GM12872 (cell line): ENCODE measurements around the gene SPATA33.

Experiments
- TF ChIP-seq, protein P1 (sequence below): IDR thresholded peaks from 3 replicates; pipeline ENCODE4 v1.5.1; 2011; ENCODE audit warnings: low read depth, mild to moderate bottlenecking, low read length, moderate library complexity; ENCODE audit not compliant: insufficient read depth

Gene SPATA33

DNA sequence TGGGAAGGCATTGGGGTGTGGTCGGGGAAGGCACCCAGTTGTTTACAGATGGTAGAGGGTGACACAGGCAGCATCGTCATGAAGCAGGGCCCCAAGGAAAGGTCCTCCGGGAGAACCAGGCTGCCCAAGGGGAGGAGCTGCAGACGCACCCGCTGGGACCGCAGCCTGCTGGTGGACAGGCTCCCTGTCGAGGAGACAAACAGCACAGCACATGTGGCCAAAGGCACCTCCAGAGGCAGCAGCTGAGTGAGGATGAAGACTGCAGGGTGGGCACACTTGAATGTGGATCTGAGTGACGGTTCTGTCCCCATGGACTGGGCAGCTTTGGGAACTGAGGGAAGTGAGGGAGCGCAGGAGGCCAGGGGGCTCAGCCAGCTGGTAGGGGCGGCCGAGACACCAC is 12.5 kb upstream of the SPATA33 start:
- TF ChIP-seq, protein P1, sequence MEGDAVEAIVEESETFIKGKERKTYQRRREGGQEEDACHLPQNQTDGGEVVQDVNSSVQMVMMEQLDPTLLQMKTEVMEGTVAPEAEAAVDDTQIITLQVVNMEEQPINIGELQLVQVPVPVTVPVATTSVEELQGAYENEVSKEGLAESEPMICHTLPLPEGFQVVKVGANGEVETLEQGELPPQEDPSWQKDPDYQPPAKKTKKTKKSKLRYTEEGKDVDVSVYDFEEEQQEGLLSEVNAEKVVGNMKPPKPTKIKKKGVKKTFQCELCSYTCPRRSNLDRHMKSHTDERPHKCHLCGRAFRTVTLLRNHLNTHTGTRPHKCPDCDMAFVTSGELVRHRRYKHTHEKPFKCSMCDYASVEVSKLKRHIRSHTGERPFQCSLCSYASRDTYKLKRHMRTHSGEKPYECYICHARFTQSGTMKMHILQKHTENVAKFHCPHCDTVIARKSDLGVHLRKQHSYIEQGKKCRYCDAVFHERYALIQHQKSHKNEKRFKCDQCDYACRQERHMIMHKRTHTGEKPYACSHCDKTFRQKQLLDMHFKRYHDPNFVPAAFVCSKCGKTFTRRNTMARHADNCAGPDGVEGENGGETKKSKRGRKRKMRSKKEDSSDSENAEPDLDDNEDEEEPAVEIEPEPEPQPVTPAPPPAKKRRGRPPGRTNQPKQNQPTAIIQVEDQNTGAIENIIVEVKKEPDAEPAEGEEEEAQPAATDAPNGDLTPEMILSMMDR = no peak

DNA sequence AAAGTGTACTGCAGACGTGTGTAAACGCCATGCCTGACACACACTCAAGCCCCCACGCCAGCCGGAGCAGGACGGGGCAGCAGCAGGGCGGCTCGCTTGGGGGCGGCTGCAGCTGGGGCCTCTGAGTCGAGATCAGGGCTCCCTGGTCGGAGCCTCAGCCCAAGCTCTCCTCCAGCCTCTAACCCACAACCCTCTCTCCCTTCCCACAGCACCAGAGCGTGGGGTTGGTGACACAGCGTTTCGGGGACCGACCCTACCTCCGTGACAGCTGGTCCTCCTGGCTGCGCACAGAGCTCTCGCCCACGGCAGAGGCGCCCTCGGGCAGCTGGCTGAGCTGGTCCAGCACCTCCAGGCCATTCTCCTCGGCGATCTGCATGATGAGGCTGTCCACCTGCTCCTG is 11.4 kb upstream of the SPATA33 start:
- TF ChIP-seq, protein P1 = no peak

DNA sequence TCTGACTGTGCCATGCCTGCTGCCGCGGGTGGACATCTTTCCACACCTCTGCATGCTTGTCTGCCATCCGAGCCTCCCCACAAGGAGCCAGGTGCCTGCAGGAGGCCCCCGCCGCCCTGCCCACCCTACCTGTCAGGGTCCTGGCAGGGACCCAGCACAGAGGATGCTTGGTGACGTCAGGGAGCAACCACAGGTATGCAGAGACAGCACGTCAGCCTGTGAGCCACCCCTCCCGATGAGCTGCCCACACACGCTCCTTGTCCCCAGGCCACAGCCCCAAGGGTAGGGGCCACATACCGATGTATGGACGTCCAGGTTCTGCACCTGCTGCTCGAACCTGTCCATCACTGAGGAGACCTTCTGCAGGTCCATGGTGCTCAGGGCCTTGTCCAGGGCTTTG is 10.7 kb upstream of the SPATA33 start:
- TF ChIP-seq, protein P1 = no peak

DNA sequence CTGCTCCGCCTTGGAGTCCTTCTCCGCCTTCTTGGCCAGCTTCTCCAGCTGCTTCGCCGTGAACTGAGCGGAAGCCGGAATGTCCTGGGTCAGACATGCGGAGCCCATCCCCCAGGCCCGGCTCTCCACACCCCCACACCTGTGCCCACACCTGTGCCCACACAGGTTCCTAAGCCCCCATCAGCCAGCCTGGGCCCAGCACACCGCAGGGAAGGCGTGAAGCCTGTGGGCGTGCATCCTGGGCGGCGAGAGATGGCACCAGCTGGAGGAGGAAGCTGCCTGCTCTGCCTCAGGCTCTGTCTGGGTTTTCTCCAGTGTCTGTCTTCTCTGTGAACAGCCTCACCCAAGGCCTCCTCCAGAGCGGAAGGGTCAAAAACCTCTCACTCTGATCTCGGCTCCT is 6.1 kb upstream of the SPATA33 start:
- TF ChIP-seq, protein P1 = no peak

DNA sequence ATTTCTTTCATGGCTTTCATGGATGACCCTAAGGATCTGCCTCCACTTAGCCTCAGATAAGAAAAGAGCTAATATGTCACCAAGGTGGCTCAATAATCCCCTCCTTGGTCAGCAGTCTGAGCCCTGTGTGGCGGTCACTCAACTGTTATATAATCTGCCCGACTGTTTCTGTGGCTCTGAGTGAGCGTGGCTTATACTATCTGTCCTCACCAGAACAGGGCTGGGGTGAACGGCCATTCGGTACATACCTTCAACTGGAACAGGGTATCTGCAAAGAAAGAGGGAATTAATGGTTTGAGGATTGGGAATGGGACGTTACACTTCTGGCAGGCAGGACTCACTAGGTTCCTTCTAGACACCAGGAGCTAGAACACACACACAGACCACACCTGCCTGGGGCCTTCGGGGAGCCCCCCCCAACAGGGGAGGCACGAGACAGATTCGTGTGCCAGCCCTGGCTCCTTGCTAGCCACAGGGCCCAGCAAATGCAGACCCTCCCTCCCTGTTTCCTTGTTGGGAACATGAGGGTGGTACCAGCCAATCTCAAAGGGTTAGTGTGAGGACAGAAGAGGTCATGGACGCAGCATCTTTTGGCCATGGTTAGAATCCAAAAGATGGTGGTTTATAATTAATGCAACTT is 3.9 kb upstream of the SPATA33 start:
- TF ChIP-seq, protein P1 = no peak

DNA sequence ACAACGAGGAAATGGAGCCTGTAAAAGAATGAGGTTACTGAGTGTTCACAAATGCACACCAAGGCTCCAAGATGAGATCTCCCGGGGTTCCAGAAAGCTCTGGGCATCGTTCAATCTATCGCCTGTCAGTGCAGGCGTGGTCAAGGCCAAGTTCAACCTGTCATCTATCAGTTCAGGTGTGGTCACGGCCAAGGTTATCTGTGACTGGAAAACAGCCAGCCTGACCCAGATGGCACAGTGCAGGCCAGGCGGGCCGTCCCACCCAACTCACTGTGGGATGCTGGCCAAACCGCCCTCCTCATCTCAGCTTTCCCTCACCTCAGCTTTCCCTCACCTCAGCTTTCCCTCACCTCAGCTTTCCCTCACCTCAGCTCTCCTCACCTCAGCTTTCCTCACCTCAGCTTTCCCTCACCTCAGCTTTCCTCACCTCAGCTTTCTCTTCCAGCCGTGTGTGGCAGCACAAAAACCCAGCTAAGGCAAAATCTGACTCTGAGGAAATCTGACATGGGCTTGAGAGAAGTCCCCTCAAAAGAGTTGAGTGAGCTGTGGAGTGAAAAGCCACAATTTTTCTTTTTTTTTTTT is 2.5 kb upstream of the SPATA33 start:
- TF ChIP-seq, protein P1 = no peak

DNA sequence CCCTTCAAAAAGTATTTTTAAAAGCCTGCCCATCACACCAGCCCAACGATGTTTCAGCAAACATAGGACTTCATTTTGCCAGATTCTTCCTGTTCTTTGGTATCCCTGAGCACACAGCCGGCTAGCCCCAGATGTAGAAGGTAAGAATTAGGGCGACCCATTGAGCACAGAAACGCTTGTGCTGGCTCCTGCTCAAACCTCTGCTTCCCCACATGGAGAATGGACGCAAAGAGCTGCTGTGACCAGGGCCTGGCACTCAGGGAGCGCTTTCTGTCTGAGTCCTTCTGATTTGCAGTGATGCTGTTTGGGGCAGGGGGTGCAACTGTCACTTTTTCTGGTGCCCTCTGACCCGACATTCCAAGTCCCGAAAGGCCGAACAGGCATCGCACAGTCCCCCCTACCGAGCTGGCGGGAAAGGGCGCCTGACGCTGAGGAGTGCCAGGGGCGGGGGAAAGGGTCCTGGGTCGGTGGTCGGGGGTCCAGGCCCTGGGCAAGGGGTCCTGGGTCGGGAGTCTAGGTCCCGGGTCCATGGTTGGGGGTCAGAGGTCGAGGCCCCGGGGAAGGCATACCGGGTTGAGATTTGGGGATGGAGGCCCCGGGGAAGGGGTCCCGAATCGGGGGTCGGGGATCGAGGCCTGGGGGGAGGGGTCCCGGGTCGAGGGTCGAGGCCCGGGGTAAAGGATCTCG is 1.1 kb upstream of the SPATA33 start:
- TF ChIP-seq, protein P1 = no peak
